SW 1271 (cell line): Measurements from ENCODE around the gene MYT1.

Source experiments
- DNase-seq, 2 experiments: peaks; one replicate each; lab custom pipeline; 2025; lab: John Stamatoyannopoulos, UW

Gene MYT1

GRCh38 chr20:64139199-64140060 lies 24.8 kb upstream of the MYT1 start:
- DNase-seq: no peak

GRCh38 chr20:64140061-64140931 lies 24.0 kb upstream of the MYT1 start:
- no peak for DNase-seq

GRCh38 chr20:64140956-64141355 lies 23.3 kb upstream of the MYT1 start:
- DNase-seq: no peak

- DNase-seq: no peak
Measured at GRCh38 chr20:64142590-64142989, 21.7 kb upstream of the MYT1 start.

- no peak for DNase-seq
Measured at GRCh38 chr20:64143018-64143801, 21.0 kb upstream of the MYT1 start.

GRCh38 chr20:64144144-64144912 lies 19.9 kb upstream of the MYT1 start:
- DNase-seq: no peak

- no peak for DNase-seq
Measured at GRCh38 chr20:64145458-64146300, 18.6 kb upstream of the MYT1 start.

GRCh38 chr20:64146301-64146935 lies 17.8 kb upstream of the MYT1 start:
- no peak for DNase-seq

GRCh38 chr20:64146936-64147477 lies 17.2 kb upstream of the MYT1 start:
- no peak for DNase-seq

- DNase-seq: no peak
Measured at GRCh38 chr20:64148581-64148980, 15.7 kb upstream of the MYT1 start.

- no peak for DNase-seq
Measured at GRCh38 chr20:64149141-64149540, 15.1 kb upstream of the MYT1 start.

GRCh38 chr20:64149809-64150560 lies 14.3 kb upstream of the MYT1 start:
- DNase-seq: no peak

- no peak for DNase-seq
Measured at GRCh38 chr20:64150756-64151632, 13.3 kb upstream of the MYT1 start.

GRCh38 chr20:64151633-64152530 lies 12.4 kb upstream of the MYT1 start:
- DNase-seq: no peak

GRCh38 chr20:64152906-64153305 lies 11.3 kb upstream of the MYT1 start:
- no peak for DNase-seq

- DNase-seq: no peak
Measured at GRCh38 chr20:64153410-64153809, 10.8 kb upstream of the MYT1 start.
